ENCODE data around the gene TRAF3IP1. TPM values are rescaled to one million over a fixed set of nuclear protein-coding genes. Genes with fewer than 3 reads are reported as not detected.

The TRAF3IP1 gene
- total RNA-seq, 1 experiment from 2014 or later, result 18.6 TPM

DNA sequence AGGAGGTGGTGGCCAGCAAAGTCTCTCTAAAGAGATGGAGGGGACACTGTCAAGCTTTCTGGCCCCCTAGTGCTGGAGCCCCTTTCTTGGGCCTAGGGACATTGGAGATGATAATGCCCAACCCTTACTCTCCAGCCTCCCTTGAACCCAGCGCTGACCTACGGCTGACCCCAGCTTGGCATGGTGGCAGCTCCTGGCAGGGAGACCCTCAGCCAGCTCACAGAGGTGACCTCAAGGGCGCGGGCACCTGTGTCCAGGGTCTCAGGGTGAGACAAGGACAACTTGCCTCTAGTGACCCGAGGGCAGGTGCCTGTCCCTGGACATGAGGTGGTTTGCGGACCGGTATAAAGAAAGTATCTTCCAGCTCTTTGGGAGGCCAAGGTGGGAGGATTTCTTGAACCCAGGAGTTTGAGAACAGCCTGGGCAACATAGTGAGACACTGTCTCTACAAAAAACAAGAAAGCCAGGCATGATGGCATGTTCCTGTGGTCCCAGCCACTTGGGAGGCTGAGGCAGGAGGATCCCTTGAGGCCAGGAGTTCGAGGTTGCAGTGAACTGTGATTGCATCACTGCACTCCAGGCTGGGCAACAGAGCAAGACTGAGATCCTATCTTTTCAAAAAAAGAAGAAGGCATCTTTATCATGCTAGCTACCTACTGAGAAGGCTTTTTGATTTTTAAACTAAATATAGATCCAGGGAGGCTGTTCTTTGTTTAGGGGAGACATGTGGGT is 28.6 kb upstream of the TRAF3IP1 start:
- TF ChIP-seq, protein P1, sequence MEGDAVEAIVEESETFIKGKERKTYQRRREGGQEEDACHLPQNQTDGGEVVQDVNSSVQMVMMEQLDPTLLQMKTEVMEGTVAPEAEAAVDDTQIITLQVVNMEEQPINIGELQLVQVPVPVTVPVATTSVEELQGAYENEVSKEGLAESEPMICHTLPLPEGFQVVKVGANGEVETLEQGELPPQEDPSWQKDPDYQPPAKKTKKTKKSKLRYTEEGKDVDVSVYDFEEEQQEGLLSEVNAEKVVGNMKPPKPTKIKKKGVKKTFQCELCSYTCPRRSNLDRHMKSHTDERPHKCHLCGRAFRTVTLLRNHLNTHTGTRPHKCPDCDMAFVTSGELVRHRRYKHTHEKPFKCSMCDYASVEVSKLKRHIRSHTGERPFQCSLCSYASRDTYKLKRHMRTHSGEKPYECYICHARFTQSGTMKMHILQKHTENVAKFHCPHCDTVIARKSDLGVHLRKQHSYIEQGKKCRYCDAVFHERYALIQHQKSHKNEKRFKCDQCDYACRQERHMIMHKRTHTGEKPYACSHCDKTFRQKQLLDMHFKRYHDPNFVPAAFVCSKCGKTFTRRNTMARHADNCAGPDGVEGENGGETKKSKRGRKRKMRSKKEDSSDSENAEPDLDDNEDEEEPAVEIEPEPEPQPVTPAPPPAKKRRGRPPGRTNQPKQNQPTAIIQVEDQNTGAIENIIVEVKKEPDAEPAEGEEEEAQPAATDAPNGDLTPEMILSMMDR (IDR thresholded peaks at IDR 0.05; ENCODE audit: unreplicated experiment), result no peak
- Mint-ChIP-seq H3K27ac (ENCODE audit: unreplicated experiment) (no peak overlapping the region), H3K9me3 (ENCODE audit: low read depth, unreplicated experiment) (no peaks in the 10 kb centered on the region), H3K27me3 (ENCODE audit: unreplicated experiment) (peaks cover 17% of the 10 kb centered on the region), H3K4me3 (ENCODE audit: low read depth, unreplicated experiment) (no peak overlapping the region), H3K4me1 (ENCODE audit: low read depth, unreplicated experiment) (peaks cover 49% of the 10 kb centered on the region), H3K36me3 (ENCODE audit: insufficient read depth, unreplicated experiment) (peaks cover 39% of the 10 kb centered on the region)
- BruUV-seq (replicated peaks), result no TSS peak
- CTCF ChIA-PET, result no interaction called here
- DNase-seq, result no peak
- intact Hi-C loops (cut with micrococcal nuclease; ENCODE audit: unreplicated experiment), result no loop called here

DNA sequence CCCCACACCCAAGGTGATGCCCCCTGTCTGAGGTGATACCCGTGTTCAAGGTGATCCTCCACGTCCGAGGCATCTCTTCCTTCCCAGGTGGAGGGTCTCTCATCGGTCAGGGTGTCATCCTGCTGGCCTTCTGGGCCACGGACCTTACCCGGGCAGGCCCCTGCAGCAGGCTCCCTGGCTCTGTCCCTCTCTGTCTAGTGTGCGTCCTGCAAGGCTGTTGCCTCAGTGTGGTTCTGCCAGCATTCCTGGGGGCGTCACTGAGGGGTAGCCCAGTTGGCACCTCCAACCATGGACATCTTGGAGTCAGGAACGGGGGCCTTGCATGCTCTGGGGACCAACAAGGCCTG is 26.3 kb upstream of the TRAF3IP1 start:
- peaks cover 16% of the 10 kb centered on the region for H3K36me3 Mint-ChIP-seq (ENCODE audit: insufficient read depth, unreplicated experiment)
- peaks cover 26% of the 10 kb centered on the region for H3K27me3 Mint-ChIP-seq (ENCODE audit: unreplicated experiment)
- H3K4me1 Mint-ChIP-seq (ENCODE audit: low read depth, unreplicated experiment), result peaks cover 35% of the 10 kb centered on the region
- H3K4me3 Mint-ChIP-seq (ENCODE audit: low read depth, unreplicated experiment), result no peak overlapping the region
- no peaks in the 10 kb centered on the region for H3K9me3 Mint-ChIP-seq (ENCODE audit: low read depth, unreplicated experiment)
- intact Hi-C loops (cut with micrococcal nuclease; ENCODE audit: unreplicated experiment), result no loop called here
- TF ChIP-seq, protein P1 (IDR thresholded peaks at IDR 0.05; ENCODE audit: unreplicated experiment), result no peak
- CTCF ChIA-PET, result interaction anchor here (0.9 kb wide), 1 partner anchor 11 kb away, joined by 5 read pairs; no protein-coding TSS in a partner anchor
- no peak for DNase-seq
- no TSS peak for BruUV-seq (replicated peaks)
- H3K27ac Mint-ChIP-seq (ENCODE audit: unreplicated experiment), result no peak overlapping the region

DNA sequence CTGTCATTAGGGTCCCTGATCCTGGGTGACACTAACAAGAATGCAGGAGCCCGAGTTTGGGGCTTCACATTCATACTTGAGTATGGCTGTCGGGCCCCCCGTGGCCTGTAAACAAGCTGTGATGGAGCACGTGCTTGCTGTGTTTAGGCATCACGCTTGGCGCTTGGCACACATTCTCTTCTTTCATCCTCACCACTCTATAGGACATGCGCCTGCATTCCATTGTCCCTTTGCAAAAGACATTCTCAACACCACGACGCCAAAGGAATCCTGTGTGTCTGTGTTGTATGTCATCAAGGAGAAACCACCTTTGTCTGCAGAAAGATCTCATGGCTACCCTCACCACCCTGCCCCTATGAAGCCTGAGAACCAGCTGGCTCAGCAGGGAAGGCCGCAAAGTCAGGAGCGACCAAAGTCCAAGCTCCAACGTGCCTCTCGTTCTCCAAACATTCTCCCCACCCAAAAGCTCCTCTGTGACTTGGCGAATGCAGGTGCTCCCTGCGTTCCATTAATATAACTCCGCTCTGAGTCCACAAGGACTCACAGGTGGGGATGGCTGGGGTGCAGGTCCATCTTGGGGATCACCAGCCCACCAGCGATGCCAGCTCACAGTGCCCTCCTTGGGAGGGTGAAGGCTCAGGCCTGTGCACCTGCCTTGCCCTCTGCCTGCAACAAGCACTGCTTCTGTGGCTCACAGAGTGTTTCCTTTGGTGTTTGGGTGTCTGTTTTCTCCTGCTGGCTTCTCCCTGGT is 25.8 kb upstream of the TRAF3IP1 start:
- no TSS peak for BruUV-seq (replicated peaks)
- no peak overlapping the region for H3K27ac Mint-ChIP-seq (ENCODE audit: unreplicated experiment)
- H3K9me3 Mint-ChIP-seq (ENCODE audit: low read depth, unreplicated experiment), result no peaks in the 10 kb centered on the region
- intact Hi-C loops (cut with micrococcal nuclease; ENCODE audit: unreplicated experiment), result no loop called here
- H3K36me3 Mint-ChIP-seq (ENCODE audit: insufficient read depth, unreplicated experiment), result peaks cover 10% of the 10 kb centered on the region
- CTCF ChIA-PET, result interaction anchor here (0.9 kb wide), 1 partner anchor 11 kb away, joined by 5 read pairs; no protein-coding TSS in a partner anchor
- H3K4me1 Mint-ChIP-seq (ENCODE audit: low read depth, unreplicated experiment), result peaks cover 32% of the 10 kb centered on the region
- no peak for DNase-seq
- no peak overlapping the region for H3K4me3 Mint-ChIP-seq (ENCODE audit: low read depth, unreplicated experiment)
- peaks cover 26% of the 10 kb centered on the region for H3K27me3 Mint-ChIP-seq (ENCODE audit: unreplicated experiment)
- TF ChIP-seq, protein P1 (IDR thresholded peaks at IDR 0.05; ENCODE audit: unreplicated experiment), result no peak

DNA sequence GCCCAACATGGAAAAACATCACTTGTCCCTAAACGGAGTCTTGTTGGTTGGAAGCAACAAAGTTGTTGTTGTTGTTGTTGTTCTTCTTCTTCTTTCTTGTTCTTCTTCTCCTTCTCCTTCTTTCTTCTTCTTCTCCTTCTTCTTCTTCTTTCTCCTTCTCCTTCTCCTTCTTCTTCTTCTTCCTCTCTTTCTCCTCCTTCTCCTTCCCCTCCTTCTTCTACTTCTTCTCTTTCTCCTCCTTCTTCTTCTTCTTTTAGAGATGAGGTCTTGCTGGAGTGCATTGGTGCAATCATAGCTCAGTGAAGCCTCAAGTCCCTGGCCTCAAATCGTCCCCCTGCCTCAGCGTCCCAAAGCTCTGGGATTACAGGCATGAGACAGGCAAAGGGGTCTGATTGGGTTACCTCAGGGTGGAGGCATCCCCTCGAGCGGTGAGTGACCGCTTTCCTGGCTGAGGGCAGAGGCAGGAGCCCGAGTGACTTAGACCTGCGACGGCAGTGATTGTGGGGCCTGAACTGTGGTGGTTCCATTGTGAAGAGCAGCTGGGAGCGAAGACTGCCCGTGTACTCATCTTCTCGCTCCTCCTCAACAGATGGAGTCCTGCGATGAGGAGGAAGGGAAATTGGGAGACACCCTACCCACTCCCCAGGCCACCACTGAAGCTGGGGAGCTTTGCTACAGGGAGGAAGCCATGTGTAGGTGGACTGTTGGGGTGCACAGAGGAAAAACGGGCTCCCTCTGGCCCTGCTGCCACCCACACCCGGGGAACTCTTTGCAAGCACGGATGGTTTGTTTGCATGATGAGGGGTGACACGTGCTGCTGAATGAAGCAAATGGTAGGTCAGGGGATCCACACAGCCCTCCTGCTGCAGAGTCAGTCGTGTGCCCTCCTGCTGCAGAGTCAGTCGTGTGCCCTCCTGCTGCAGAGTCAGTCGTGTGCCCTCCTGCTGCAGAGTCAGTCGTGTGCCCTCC is 24.9 kb upstream of the TRAF3IP1 start:
- TF ChIP-seq, protein P1 (IDR thresholded peaks at IDR 0.05; ENCODE audit: unreplicated experiment), result no peak
- Mint-ChIP-seq H3K36me3 (ENCODE audit: insufficient read depth, unreplicated experiment) (peaks cover 2% of the 10 kb centered on the region), H3K9me3 (ENCODE audit: low read depth, unreplicated experiment) (no peaks in the 10 kb centered on the region), H3K4me1 (ENCODE audit: low read depth, unreplicated experiment) (peaks cover 32% of the 10 kb centered on the region), H3K27ac (ENCODE audit: unreplicated experiment) (no peak overlapping the region), H3K4me3 (ENCODE audit: low read depth, unreplicated experiment) (no peak overlapping the region), H3K27me3 (ENCODE audit: unreplicated experiment) (peaks cover 26% of the 10 kb centered on the region)
- DNase-seq, result no peak
- BruUV-seq (replicated peaks), result no TSS peak
- CTCF ChIA-PET, result interaction anchor here (0.9 kb wide), 1 partner anchor 10 kb away, joined by 5 read pairs; no protein-coding TSS in a partner anchor
- intact Hi-C loops (cut with micrococcal nuclease; ENCODE audit: unreplicated experiment), result no loop called here

All from Calu3 (cell line).